Measurements from ENCODE around the gene POFUT1. TPM values are rescaled to one million over a fixed set of nuclear protein-coding genes. Genes with fewer than 3 reads are reported as not detected.

POFUT1 gene
- total and polyA plus RNA-seq, 2 experiments from 2014 or later = 9.3 to 34.0 TPM

GRCh38 chr20:32248043-32248442, 40.4 kb downstream of the POFUT1 start:
- Mint-ChIP-seq H3K27me3 (ENCODE audit: insufficient read depth, low read depth, poor library complexity) (peaks cover 1% of the 10 kb centered on the region), H3K27ac (no peak overlapping the region), H3K36me3 (ENCODE audit: low read depth) (no peaks in the 10 kb centered on the region), H3K4me3 (no peak overlapping the region), H3K9me3 (no peaks in the 10 kb centered on the region), H3K4me1 (no peaks in the 10 kb centered on the region)
- no peaks in the 10 kb centered on the region for H3K4me1 ChIP-seq (ENCODE audit: insufficient read depth)
- no peak for DNase-seq (ENCODE audit: low spot score)
- no peaks in the 10 kb centered on the region for H3K27me3 ChIP-seq (ENCODE audit: insufficient read depth)
- no peak for ATAC-seq
- H2AFZ ChIP-seq = peak overlapping the region; percentile 11; the same call in 1 of the 2 replicates
- H3K79me2 ChIP-seq (replicated peaks; ENCODE audit: insufficient read depth) = no peaks in the 10 kb centered on the region
- TF ChIP-seq ZNF114 (CRISPR knock-in tag; IDR thresholded peaks at IDR 0.05) (no peak), CREB1 (CRISPR knock-in tag; IDR thresholded peaks at IDR 0.05; ENCODE audit: low read depth) (no peak), CTCF (conservative IDR thresholded peaks at IDR 0.05; ENCODE audit: low read depth in 2 of 2) (no peak), POLR2AphosphoS5 (IDR thresholded peaks at IDR 0.05; ENCODE audit: low read depth) (no peak), NANOG (IDR thresholded peaks at IDR 0.05; ENCODE audit: borderline replicate concordance) (no peak), ZNF462 (CRISPR knock-in tag; IDR thresholded peaks at IDR 0.05) (no peak), ETS1 (IDR thresholded peaks at IDR 0.05) (no peak), STAT1 (IDR thresholded peaks at IDR 0.05; ENCODE audit: unreplicated experiment) (no peak), EZH2phosphoT487 (IDR thresholded peaks at IDR 0.05; ENCODE audit: unreplicated experiment) (no peak), JUNB (IDR thresholded peaks at IDR 0.05; ENCODE audit: unreplicated experiment) (no peak), REST (IDR thresholded peaks at IDR 0.05; ENCODE audit: unreplicated experiment) (no peak), EZH2 (IDR thresholded peaks at IDR 0.05; ENCODE audit: low read depth, unreplicated experiment) (no peak), ZNF331 (CRISPR knock-in tag; IDR thresholded peaks at IDR 0.05; ENCODE audit: low read depth) (no peak)
- no peak overlapping the region for H3K4me3 ChIP-seq
- H3K36me3 ChIP-seq (ENCODE audit: insufficient read depth) = no peaks in the 10 kb centered on the region
- no peaks in the 10 kb centered on the region for H3K9me2 ChIP-seq (ENCODE audit: insufficient read depth)
- no peak overlapping the region for H3K4me2 ChIP-seq
- H4K20me1 ChIP-seq (replicated peaks; ENCODE audit: insufficient read depth) = no peaks in the 10 kb centered on the region; the same call in 1 of the 2 replicates
- no peak overlapping the region for H3K27ac ChIP-seq (ENCODE audit: low read depth)
- H3F3A ChIP-seq (replicated peaks; ENCODE audit: low read depth) = 0 out of 2 replicates have a peak, but pooled peaks cover 2% of the 10 kb centered on the region

Measured in GM23338 (cell line).